ENCODE measurements around the gene ITGB1BP1.

ITGB1BP1 gene

GRCh38 chr2:9424447-9425164, 1.3 kb upstream of the ITGB1BP1 start:
- peak; percentile 22 for DNase-seq

- no peak for DNase-seq
Observed at GRCh38 chr2:9423922-9424272, 569 bp upstream of the ITGB1BP1 start.

DNA sequence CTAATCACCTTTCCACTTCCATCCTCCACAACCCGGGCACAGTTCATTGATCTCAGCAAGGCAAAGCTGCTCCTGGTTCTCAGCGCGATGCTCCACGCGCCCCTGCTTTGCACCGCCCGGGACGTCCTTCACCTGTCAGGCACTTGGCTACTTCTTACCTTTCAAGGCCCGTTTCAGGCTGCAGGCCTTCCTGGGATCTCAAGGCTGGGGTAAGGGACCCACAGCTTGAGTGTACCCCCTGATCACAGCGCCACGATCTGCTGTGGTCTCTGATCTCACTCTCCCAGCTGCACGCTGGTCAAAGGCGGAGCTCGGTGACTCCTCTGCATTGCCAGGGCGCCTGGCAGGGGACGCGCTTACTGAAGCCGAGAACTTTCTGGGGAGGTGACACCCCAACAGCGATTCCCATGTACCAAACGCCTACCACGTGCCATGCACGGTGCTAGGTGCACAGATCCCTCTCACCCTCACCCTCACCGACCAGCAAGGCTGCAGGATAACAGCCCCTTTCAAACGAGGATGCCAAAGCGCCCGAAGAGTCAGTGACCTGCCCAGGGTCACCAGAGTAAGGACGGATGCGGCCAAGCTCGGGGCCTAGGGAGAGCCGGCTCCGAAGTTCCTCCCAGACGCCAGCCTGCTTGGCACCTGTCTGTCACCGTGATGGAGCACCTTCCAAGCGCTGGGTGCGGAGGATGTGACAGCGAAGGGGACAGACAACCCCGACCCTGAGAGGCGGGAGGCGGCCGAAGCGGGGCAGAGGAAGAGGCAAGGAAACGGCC, 818 bp downstream of the ITGB1BP1 start:
- no peak for DNase-seq

- DNase-seq: no peak
Observed at GRCh38 chr2:9420495-9420894, 2.8 kb downstream of the ITGB1BP1 start.

- no peak for DNase-seq
Observed at GRCh38 chr2:9419541-9419940, 3.8 kb downstream of the ITGB1BP1 start.

- no peak for DNase-seq
Observed at GRCh38 chr2:9418746-9419145, 4.6 kb downstream of the ITGB1BP1 start.

- DNase-seq: peak; percentile 2
Observed at GRCh38 chr2:9417725-9418124, 5.6 kb downstream of the ITGB1BP1 start.

- no peak for DNase-seq
Observed at GRCh38 chr2:9416962-9417316, 6.4 kb downstream of the ITGB1BP1 start.

GRCh38 chr2:9416267-9416961, 6.9 kb downstream of the ITGB1BP1 start:
- DNase-seq: no peak

DNA sequence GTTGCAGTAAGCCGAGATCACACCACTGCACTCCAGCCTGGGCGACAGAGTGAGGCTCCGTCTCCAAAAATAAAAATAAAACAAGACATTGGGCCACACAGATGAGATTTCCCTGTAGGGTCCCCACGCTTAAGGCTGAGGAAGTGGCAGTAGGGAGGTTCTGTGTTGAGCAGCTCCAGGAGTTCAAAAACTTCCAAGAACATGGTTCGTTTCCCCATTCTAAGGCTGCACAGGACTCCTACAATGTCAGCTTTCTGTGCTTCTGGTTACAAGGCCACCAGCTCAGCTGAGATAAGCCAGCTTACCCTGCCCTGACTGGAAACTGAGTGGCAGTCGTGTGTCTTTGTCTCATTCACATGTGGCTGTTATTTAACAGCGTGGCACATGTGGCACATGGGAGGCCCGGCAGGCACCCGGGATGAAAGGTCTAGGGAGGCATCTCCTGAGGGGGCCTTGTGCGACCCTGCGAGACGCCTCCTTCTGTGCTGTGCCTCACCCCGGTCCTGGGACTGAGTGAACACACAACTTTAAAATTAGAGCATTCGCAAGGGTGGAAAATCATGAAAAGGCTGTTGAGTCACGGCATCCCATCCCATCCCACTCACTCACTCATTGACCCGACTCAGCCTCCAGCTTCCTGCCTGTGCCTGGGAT, 7.7 kb downstream of the ITGB1BP1 start:
- DNase-seq: no peak

GRCh38 chr2:9412781-9413180, 10.5 kb downstream of the ITGB1BP1 start:
- no peak for DNase-seq

DNA sequence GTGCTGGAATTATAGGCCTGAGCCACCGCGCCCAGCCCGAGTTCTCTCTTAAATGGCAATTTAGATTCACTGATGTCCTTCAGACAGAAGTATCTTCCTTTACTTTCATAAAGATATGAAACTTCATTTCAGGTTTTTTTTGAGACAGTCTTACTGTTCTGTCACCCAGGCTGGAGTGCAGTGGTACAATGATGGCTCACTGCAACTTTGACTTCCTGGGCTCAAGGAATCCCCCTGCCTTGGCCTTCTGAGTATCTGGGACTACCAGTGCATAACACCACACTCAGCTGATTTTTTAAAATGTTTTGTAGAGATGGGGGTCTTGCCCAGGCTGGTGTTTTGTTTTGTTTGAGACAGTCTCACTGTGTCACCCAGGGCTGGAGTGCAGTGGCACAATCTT, 13.2 kb downstream of the ITGB1BP1 start:
- no peak for DNase-seq

DNA sequence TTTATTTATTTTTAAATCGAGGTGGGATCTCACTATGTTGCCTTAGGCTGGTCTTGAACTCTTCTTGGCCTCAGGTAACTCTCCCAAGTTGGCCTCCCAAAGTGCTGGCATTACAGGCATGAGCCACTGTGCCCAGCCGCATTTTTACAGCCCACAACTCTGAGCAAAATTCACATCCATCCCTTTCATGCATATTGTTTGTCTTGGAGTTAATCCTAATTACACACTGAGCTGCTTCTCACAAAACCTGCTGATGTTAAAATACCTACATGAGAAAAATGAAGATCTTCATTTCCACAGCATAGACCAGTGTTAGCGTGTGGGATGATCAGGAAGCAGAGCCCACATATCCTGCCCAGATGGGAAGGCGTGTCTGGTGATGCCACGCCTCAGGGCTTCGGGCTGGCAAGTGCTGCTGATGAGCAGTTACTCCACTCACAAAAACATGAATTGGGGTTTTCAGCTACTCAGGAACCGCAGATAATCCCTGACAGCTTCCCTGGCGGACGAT, 14.6 kb downstream of the ITGB1BP1 start:
- peak; percentile 61 for DNase-seq

GRCh38 chr2:9407363-9407811, 15.9 kb downstream of the ITGB1BP1 start:
- no peak for DNase-seq

- no peak for DNase-seq
Observed at GRCh38 chr2:9406529-9407362, 16.6 kb downstream of the ITGB1BP1 start.

DNA sequence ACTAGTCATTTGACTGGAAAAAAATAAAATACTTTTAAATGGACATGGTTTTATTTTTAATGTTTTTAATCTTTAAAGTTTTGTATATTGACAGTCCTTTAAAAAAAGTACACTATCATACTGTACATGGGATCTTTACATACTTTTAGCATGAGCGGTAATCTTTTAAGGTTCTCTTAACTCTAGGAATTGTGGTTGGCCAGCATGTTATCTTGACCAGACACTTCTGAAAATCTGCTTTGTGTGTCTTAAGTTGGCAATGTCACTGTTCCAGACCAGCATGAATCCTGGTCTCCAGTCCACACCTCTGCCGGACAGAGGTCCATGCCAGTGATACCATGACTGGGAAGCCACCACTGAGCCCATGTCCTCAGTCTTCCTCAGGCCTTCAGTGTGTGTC, 17.7 kb downstream of the ITGB1BP1 start:
- no peak for DNase-seq

DNA sequence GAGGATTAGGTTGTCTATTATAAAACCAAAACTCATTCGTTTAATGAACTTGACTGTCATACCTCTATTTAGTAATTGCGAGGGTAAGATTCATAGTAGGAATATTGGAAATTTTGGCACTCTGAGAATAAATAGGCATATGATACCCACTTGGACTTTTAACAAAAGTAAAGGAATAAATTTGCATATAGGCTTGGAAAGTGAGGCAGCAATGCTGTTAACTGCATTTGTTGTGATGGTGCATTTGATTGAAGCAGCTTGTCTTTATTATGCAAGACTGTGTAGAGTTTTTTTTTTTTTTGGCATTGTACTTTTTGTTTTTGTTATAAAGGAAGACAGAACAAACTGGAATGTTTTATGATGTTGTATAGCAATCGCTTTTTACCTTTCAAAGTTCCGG, 18.9 kb downstream of the ITGB1BP1 start:
- no peak for DNase-seq

DNA sequence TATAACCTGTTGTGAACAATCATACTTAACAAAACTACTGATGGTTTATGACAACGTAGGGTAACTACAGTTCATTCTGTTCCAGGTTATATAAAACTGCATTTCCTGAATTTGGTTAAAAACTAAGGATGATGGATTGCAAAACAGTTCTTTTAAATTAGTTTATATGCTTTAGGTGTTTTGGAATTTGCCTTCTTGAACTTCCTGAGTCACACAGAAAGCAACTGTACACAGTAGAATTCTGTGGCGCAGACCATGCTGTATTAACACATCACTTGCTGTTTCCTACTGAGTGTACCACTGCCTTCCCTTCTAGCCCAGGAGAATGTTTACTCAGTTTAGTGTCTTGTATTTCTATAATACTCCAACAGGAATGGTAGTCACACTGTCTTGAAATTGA, 19.4 kb downstream of the ITGB1BP1 start:
- DNase-seq: no peak

GRCh38 chr2:9401646-9402371, 21.5 kb downstream of the ITGB1BP1 start:
- DNase-seq: no peak

DNA sequence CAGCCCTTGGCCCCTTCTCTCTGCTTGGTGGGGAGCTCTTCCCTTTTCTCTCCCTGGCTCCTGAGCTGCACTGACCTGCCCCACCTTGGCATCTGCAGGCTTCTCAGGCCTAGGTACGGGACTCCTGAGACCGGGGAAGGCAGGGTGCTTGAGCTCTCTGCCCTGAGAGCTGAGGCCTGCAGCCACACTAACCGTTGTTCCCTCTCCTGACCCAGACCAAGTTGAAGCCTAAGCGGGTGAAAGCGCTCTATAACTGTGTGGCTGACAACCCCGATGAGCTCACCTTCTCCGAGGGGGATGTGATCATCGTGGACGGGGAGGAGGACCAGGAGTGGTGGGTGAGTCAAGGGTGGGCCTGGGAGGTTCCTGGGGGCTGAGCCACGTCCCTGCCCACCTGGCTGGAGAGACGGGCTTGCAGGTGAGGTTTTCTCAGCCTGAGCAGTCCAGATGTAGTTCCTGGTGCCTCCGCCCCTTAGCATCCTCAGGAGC, 22.2 kb downstream of the ITGB1BP1 start:
- no peak for DNase-seq
